Epithelial cell of proximal tubule (primary cell): ENCODE results near the gene PPM1E. TPM values are rescaled to one million over a fixed set of nuclear protein-coding genes. Genes with fewer than 3 reads are reported as not detected.
A peak's percentile ranks its signal among the peaks of the same experiment; 100 is the strongest.

Source experiments
- DNase-seq: peaks from one replicate; pipeline ENCODE4 v3.0.0-alpha.2; 2011; ENCODE audit warnings: low read depth
- H3K4me3 ChIP-seq: 2 replicates; pipeline ENCODE4 v1.5.1; 2011; ENCODE audit warnings: low read depth, mild to moderate bottlenecking, low read length
- CTCF ChIP-seq: conservative IDR thresholded peaks from 2 replicates; pipeline ENCODE4 v1.5.1; 2012; ENCODE audit warnings: low read depth, mild to moderate bottlenecking, low read length
- total RNA-seq: library from RNA; depleted of rRNA; stranded (reverse); fragments of >200 nt; gene quantifications from 2 replicates; pipeline ENCODE4 v1.2.3, GENCODE V29; 2015

Gene PPM1E
- total RNA-seq, 1 donor from 2014 or later = 1.7 TPM

- TF ChIP-seq CTCF = no peak
- H3K4me3 ChIP-seq = no peak overlapping the region
- no peak for DNase-seq
These were observed 243.8 kb downstream of the PPM1E start for GRCh38 chr17:58999500-58999899.

GRCh38 chr17:59000022-59000421 lies 244.4 kb downstream of the PPM1E start:
- DNase-seq = no peak
- no peak for TF ChIP-seq CTCF
- H3K4me3 ChIP-seq = no peak overlapping the region

GRCh38 chr17:59001158-59001814 lies 245.6 kb downstream of the PPM1E start:
- H3K4me3 ChIP-seq = peak overlapping the region; percentile 41
- TF ChIP-seq CTCF = no peak
- DNase-seq = peak; percentile 69

GRCh38 chr17:59002126-59002525 lies 246.5 kb downstream of the PPM1E start:
- no peak overlapping the region for H3K4me3 ChIP-seq
- no peak for TF ChIP-seq CTCF
- no peak for DNase-seq

- TF ChIP-seq CTCF = no peak
- no peak for DNase-seq
- H3K4me3 ChIP-seq = no peak overlapping the region
These were observed 247.2 kb downstream of the PPM1E start for GRCh38 chr17:59002848-59003247.

GRCh38 chr17:59003860-59004259 lies 248.2 kb downstream of the PPM1E start:
- no peak overlapping the region for H3K4me3 ChIP-seq
- no peak for TF ChIP-seq CTCF
- no peak for DNase-seq
